Smooth muscle cell (in vitro differentiated cells): ENCODE measurements around the gene ZNF766. TPM values are rescaled to one million over a fixed set of nuclear protein-coding genes. Genes with fewer than 3 reads are reported as not detected.

Source experiments
- DNase-seq: peaks from one replicate; lab custom pipeline; 2025; ENCODE audit not compliant: unreplicated experiment; lab: John Stamatoyannopoulos, UW
- H2AFZ ChIP-seq: fragments of 200-600 bp; sonication (generic); 2 replicates; pipeline ENCODE4 v1.6.0; 2016; ENCODE audit warnings: antibody characterized with exemption, low read depth, mild to moderate bottlenecking
- H3F3A ChIP-seq: fragments of 200-600 bp; sonication (generic); 2 replicates; pipeline ENCODE4 v1.6.0; 2017; ENCODE audit warnings: antibody characterized with exemption, low read depth
- H3K27ac ChIP-seq: fragments of 200-600 bp; sonication (generic); 2 replicates; pipeline ENCODE4 v1.5.1; 2016; ENCODE audit warnings: low read depth, mild to moderate bottlenecking
- H3K27me3 ChIP-seq: fragments of 200-600 bp; sonication (generic); 2 replicates; pipeline ENCODE4 v1.6.1; 2016; ENCODE audit warnings: low read depth, mild to moderate bottlenecking
- H3K36me3 ChIP-seq: fragments of 200-600 bp; sonication (generic); 2 replicates; pipeline ENCODE4 v1.5.1; 2016; ENCODE audit warnings: low read depth
- H3K4me1 ChIP-seq: fragments of 200-600 bp; sonication (generic); 2 replicates; pipeline ENCODE4 v1.5.1; 2016; ENCODE audit warnings: low read depth
- H3K4me2 ChIP-seq: fragments of 200-600 bp; sonication (generic); 2 replicates; pipeline ENCODE4 v1.6.0; 2016; ENCODE audit warnings: mild to moderate bottlenecking
- H3K4me3 ChIP-seq: fragments of 200-600 bp; sonication (generic); 2 replicates; pipeline ENCODE4 v1.5.1; 2016; ENCODE audit warnings: mild to moderate bottlenecking
- H3K79me2 ChIP-seq: fragments of 200-600 bp; sonication (generic); 2 replicates; pipeline ENCODE4 v1.6.0; 2016; ENCODE audit warnings: low read depth, mild to moderate bottlenecking
- H3K9ac ChIP-seq: fragments of 200-600 bp; sonication (generic); 2 replicates; pipeline ENCODE4 v1.6.0; 2016; ENCODE audit warnings: low read depth
- H3K9me3 ChIP-seq: fragments of 200-600 bp; sonication (generic); replicated peaks from 2 replicates; pipeline ENCODE4 v1.5.1; 2016; ENCODE audit warnings: low read depth
- H4K20me1 ChIP-seq: fragments of 200-600 bp; sonication (generic); 2 replicates; pipeline ENCODE4 v1.6.0; 2016; ENCODE audit warnings: low read depth
- WGBS: methylation state at CpG from one replicate; pipeline ENCODE4 v1.1.7; 2016; ENCODE audit warnings: low lambda C conversion rate; 5-methylcytosine and 5-hydroxymethylcytosine counted together
- polyA plus RNA-seq: library from polyadenylated mRNA; unstranded; fragments of >200 nt; fragmentation: Nextera tagmentation; extraction: Ambion mirVana; gene quantifications from 2 replicates; pipeline ENCODE4 v1.2.1, GENCODE V29; 2016
- total RNA-seq: library from RNA; depleted of rRNA; stranded (reverse); fragments of >200 nt; gene quantifications from 2 replicates; pipeline ENCODE4 v1.2.3, GENCODE V29; 2014
- TF ChIP-seq, protein P1 (sequence below): fragments of 200-600 bp; sonication (generic); IDR thresholded peaks from 2 replicates; pipeline ENCODE4 v1.5.1; 2017; ENCODE audit warnings: borderline replicate concordance, mild to moderate bottlenecking, antibody characterized with exemption; ENCODE audit not compliant: insufficient read depth, poor library complexity, severe bottlenecking

Gene ZNF766
- total and polyA plus RNA-seq, 2 experiments from 2014 or later: 15.6 to 18.7 TPM

DNA sequence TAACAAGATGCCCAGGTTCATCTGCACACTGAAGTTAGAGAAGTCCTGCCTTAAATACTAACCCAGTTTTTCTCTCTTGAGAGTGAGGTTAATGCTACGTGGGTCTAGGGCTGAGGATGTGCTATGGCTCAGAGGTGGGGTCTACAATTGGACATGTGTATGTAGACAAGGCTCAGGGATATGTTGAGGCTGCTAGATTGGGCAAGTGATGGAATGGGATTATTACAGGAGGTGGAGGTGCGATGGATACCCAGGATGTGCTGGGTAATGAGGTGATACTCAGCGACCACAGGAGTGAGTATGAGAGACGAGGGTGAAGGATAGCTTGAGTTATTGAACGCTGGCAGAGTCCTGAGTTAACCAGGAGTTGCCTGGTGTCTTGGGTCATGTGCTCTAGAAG, 41.4 kb upstream of the ZNF766 start:
- peaks cover 7% of the 10 kb centered on the region for H3F3A ChIP-seq
- no peak for DNase-seq
- H4K20me1 ChIP-seq: no peaks in the 10 kb centered on the region
- no peaks in the 10 kb centered on the region for H3K27me3 ChIP-seq
- TF ChIP-seq, protein P1, sequence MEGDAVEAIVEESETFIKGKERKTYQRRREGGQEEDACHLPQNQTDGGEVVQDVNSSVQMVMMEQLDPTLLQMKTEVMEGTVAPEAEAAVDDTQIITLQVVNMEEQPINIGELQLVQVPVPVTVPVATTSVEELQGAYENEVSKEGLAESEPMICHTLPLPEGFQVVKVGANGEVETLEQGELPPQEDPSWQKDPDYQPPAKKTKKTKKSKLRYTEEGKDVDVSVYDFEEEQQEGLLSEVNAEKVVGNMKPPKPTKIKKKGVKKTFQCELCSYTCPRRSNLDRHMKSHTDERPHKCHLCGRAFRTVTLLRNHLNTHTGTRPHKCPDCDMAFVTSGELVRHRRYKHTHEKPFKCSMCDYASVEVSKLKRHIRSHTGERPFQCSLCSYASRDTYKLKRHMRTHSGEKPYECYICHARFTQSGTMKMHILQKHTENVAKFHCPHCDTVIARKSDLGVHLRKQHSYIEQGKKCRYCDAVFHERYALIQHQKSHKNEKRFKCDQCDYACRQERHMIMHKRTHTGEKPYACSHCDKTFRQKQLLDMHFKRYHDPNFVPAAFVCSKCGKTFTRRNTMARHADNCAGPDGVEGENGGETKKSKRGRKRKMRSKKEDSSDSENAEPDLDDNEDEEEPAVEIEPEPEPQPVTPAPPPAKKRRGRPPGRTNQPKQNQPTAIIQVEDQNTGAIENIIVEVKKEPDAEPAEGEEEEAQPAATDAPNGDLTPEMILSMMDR: no peak
- no peak overlapping the region for H3K9ac ChIP-seq
- H3K4me2 ChIP-seq: no peak overlapping the region
- no peak overlapping the region for H3K27ac ChIP-seq
- no peaks in the 10 kb centered on the region for H3K4me1 ChIP-seq
- 97% methylated on average over 5 of the region's 5 CpGs for WGBS
- no peaks in the 10 kb centered on the region for H3K9me3 ChIP-seq
- H3K4me3 ChIP-seq: no peak overlapping the region
- H2AFZ ChIP-seq: no peak overlapping the region
- H3K79me2 ChIP-seq: no peaks in the 10 kb centered on the region
- peaks cover 17% of the 10 kb centered on the region for H3K36me3 ChIP-seq

- no peak for DNase-seq
- H3K27ac ChIP-seq: no peak overlapping the region
- H3K9ac ChIP-seq: no peak overlapping the region
- H3K9me3 ChIP-seq: no peaks in the 10 kb centered on the region
- H3K4me3 ChIP-seq: no peak overlapping the region
- H3F3A ChIP-seq: peaks cover 9% of the 10 kb centered on the region
- H3K4me2 ChIP-seq: no peak overlapping the region
- no peaks in the 10 kb centered on the region for H3K27me3 ChIP-seq
- no peaks in the 10 kb centered on the region for H4K20me1 ChIP-seq
- H3K4me1 ChIP-seq: no peaks in the 10 kb centered on the region
- WGBS: 93% methylated on average over 6 of the region's 6 CpGs
- no peak overlapping the region for H2AFZ ChIP-seq
- peaks cover 7% of the 10 kb centered on the region for H3K36me3 ChIP-seq
- TF ChIP-seq, protein P1: no peak
- no peaks in the 10 kb centered on the region for H3K79me2 ChIP-seq
Observed at GRCh38 chr19:52229524-52229923, 39.9 kb upstream of the ZNF766 start.

DNA sequence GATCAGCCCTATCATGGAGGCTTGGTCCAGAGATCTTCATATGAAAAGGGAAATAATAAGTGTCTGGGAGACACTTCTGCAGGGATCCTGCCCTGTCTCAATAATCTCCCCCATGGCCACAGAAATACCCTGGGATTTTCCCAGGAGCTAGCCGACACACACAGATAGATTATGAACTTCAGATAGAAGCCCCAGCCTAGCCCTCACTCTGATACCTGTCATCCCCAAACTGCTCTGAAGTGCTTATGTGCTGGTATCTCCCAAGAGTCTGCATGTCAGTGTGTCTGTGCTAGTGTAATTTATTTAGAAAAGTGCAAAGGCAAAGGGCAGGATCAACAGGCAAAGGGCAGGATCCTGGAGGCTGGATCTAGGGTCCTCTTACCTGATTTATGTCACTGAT, 38.7 kb upstream of the ZNF766 start:
- Histone ChIP-seq H3K36me3 (peaks cover 4% of the 10 kb centered on the region), H2AFZ (no peak overlapping the region), H3K9ac (no peak overlapping the region), H3F3A (peaks cover 12% of the 10 kb centered on the region), H3K4me3 (no peak overlapping the region), H4K20me1 (no peaks in the 10 kb centered on the region), H3K27ac (peak overlapping the region; percentile 75), H3K79me2 (no peaks in the 10 kb centered on the region), H3K9me3 (no peaks in the 10 kb centered on the region), H3K27me3 (no peaks in the 10 kb centered on the region), H3K4me1 (no peaks in the 10 kb centered on the region), H3K4me2 (no peak overlapping the region)
- 83% methylated on average over 1 of the region's 1 CpG for WGBS
- DNase-seq: no peak
- TF ChIP-seq, protein P1: no peak

DNA sequence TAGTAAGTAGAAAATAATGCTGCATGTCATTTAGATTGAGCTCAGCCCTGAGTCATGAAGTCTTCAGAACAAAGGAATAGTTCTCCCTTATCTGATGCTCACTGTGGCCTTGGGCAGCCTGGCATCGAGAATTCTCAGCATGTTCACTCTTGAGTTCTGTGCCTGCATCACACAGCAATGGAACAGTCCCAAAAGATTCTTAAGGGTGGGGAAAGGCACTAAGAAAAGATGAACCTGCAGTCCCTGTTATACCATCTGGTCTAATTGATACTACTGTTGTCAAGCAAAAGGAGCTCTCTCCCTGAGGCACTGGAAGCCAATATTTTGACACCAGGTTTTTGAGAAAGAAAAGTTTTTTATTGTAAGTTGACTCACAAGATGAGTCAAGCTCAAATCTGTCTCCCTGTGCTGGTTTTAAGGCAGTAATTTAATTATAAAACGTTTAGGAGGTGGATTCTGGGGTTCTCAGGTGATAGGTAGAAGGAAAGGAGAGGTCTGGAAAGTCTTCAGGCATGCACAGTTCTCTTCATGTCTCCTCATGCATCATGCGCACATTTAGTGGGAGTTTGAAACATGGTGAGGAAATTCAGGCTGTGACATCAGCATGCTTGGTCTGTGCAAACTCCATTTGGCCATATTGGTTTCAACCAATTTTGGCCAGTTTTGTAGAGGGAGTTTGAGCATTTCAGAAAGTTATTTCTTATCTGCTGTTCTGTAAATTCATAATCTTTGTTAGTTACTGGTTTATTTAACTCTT, 38.1 kb upstream of the ZNF766 start:
- Histone ChIP-seq H3K9me3 (no peaks in the 10 kb centered on the region), H3F3A (peaks cover 12% of the 10 kb centered on the region), H3K27me3 (no peaks in the 10 kb centered on the region), H3K4me1 (no peaks in the 10 kb centered on the region), H3K79me2 (no peaks in the 10 kb centered on the region), H4K20me1 (no peaks in the 10 kb centered on the region), H3K9ac (no peak overlapping the region), H3K36me3 (peaks cover 2% of the 10 kb centered on the region), H2AFZ (no peak overlapping the region), H3K4me3 (no peak overlapping the region), H3K4me2 (no peak overlapping the region), H3K27ac (peak overlapping the region; percentile 75)
- 61% methylated on average over 3 of the region's 3 CpGs for WGBS
- no peak for DNase-seq
- TF ChIP-seq, protein P1: no peak
